Measurements from ENCODE around the gene BYSL.

GRCh38 chr6:41965429-41966213, 44.3 kb downstream of the BYSL start:
- TF ChIP-seq POLR2AphosphoS5 (IDR thresholded peaks at IDR 0.05): no peak
- TF ChIP-seq CTCF (IDR thresholded peaks at IDR 0.05): no peak
- no peak for TF ChIP-seq POLR2A (IDR thresholded peaks at IDR 0.05)

Measured in breast epithelium (tissue), 3 donors.